ENCODE data around the gene MAX.

DNA sequence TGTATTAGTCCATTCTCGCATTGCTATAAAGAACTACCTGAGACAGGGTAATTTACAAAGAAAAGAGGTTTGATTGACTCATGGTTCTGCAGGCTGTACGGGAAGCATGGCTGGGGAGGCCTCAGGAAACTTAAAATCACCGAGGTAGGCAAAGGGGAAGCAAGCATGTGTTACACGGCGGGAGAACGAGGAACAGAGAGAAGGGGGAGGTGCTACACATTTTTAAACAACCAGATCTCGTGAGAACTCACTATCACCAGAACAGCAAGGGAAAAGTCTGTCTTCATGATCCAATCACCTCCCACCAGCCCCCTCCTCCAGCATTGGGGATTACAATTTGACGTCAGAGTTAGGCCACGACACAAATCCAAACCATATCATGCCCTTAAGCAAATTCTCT lies 13.3 kb upstream of the MAX start:
- no peak for TF ChIP-seq CTCF (conservative IDR thresholded peaks at IDR 0.05; ENCODE audit: low read depth, low read length)
- no peak for TF ChIP-seq EZH2 (IDR thresholded peaks at IDR 0.05; ENCODE audit: low read length, unreplicated experiment)
